ENCODE measurements around the gene OR1D2. TPM values are rescaled to one million over a fixed set of nuclear protein-coding genes. Genes with fewer than 3 reads are reported as not detected.
"Not testable (repeated sequence)": the region's sequence is repeated elsewhere in the genome, so short reads cannot be mapped to it uniquely, and the experiment has no call there.

The OR1D2 gene, protein sequence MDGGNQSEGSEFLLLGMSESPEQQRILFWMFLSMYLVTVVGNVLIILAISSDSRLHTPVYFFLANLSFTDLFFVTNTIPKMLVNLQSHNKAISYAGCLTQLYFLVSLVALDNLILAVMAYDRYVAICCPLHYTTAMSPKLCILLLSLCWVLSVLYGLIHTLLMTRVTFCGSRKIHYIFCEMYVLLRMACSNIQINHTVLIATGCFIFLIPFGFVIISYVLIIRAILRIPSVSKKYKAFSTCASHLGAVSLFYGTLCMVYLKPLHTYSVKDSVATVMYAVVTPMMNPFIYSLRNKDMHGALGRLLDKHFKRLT
- total RNA-seq (not detected in 2 replicates), polyA plus RNA-seq (not detected in 2 replicates), polyA minus RNA-seq (not detected in 2 replicates), Bru-seq, nascent RNA (not detected), BruChase-seq, experiment 1, labeled RNA remaining after a 6-hour chase (not detected), BruChase-seq, experiment 2, labeled RNA remaining after a 2-hour chase (not detected)
- not detected in 2 replicates for polyA plus RNA-seq (2011; cell fraction: cytosol; rRNA removed)
- not detected in 2 replicates for polyA plus RNA-seq (2011; cell fraction: nucleus; rRNA removed)
- not detected in 2 replicates for polyA plus RNA-seq (2012)
- polyA minus RNA-seq (2011; cell fraction: cytosol; rRNA and poly(A)+ RNA removed), result not detected
- not detected in 2 replicates for polyA minus RNA-seq (2011; cell fraction: nucleus; rRNA and poly(A)+ RNA removed)
- long read RNA-seq, result 0 reads

DNA sequence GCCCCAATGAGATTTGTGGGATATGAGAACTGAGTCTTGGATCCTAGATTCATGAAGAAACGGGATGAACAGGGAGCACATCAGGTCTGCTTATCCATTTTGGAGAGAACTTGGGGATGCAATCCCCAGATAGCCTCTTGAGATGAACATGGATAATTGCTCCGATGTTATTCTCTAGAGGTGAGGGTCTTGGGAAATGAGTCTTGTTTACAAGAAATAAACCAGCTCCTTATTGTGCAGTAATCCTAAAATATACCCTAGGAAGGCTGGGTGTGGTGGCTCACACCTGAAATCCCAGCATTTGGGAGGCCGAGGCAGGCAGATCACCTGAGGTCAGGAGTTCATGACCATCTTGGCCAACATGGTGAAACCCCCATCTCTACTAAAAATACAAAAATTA, at the start of gene OR1D2:
TSS of gene OR1D2 (minus strand) at position 101 of the 400 bp plus-strand sequence. CDS start 11,426 bp downstream, outside the sequence.
- no peak within 1 kb of the TSS for H3K4me3 ChIP-seq (replicated peaks in 1 of 3; ENCODE audit: insufficient read depth in 1 of 3, low read depth in 1 of 3, low read length in 3 of 3)
- H3K9me1 ChIP-seq (replicated peaks; ENCODE audit: control insufficient read depth, extremely low read depth, insufficient read depth, low read length), result no peaks in the 10 kb centered on the region
- CTCF ChIA-PET, result no interaction called here
- H3K4me1 ChIP-seq (ENCODE audit: control insufficient read depth, extremely low read depth, insufficient read depth, low read length), result no peaks in the 10 kb centered on the region
- H4K20me1 ChIP-seq (replicated peaks; ENCODE audit: control insufficient read depth, extremely low read depth, insufficient read depth, low read length), result no peaks in the 10 kb centered on the region
- H2AFZ ChIP-seq (ENCODE audit: low read depth, low read length), result no peak within 1 kb of the TSS
- H3K36me3 ChIP-seq (ENCODE audit: control insufficient read depth in 2 of 2, extremely low read depth in 1 of 2, insufficient read depth in 2 of 2, low read length in 2 of 2), result no peaks in the 10 kb centered on the region
- H3K9me3 ChIP-seq (replicated peaks; ENCODE audit: control insufficient read depth, insufficient read depth, low read length), result no peaks in the 10 kb centered on the region
- TF ChIP-seq EZH2 (IDR thresholded peaks at IDR 0.05; ENCODE audit: borderline replicate concordance, low read depth, low read length, severe bottlenecking), result no peak
- no peak for TF ChIP-seq POLR2A (IDR thresholded peaks at IDR 0.05; ENCODE audit: low read depth, low read length)
- no peak for TF ChIP-seq MYC (IDR thresholded peaks at IDR 0.05; ENCODE audit: low read depth, low read length)
- TF ChIP-seq GATA2 (IDR thresholded peaks at IDR 0.05; ENCODE audit: insufficient read depth, insufficient read length, low read depth, low read length), result no peak
- no peak for TF ChIP-seq POLR2AphosphoS5 (IDR thresholded peaks at IDR 0.05; ENCODE audit: insufficient read depth, low read depth, low read length)
- intact Hi-C loops (cut with micrococcal nuclease), result no loop called here
- FAIRE-seq (no peak), DNase-seq (ENCODE audit: low read depth, low spot score) (no peak)
- no peak within 1 kb of the TSS for H3K27ac ChIP-seq (ENCODE audit: insufficient read depth, low read depth, low read length)
- H3K4me2 ChIP-seq (ENCODE audit: insufficient read depth, low read length), result no peak within 1 kb of the TSS
- BruUV-seq (replicated peaks), result no TSS peak
- dilution Hi-C loops (cut with MboI; ENCODE audit: extremely low pct_ligation_motif_present, low sequenced_read_pairs), result no loop called here
- no peaks in the 10 kb centered on the region for H3K79me2 ChIP-seq (ENCODE audit: control insufficient read depth, insufficient read depth, low read length)
- H3K9ac ChIP-seq (replicated peaks; ENCODE audit: extremely low read depth, insufficient read depth, low read length), result no peak within 1 kb of the TSS
- H3K27me3 ChIP-seq (ENCODE audit: control insufficient read depth in 2 of 2, insufficient read depth in 2 of 2, low read length in 2 of 2), result no peaks in the 10 kb centered on the region
- POLR2A ChIA-PET, result no interaction called here

DNA sequence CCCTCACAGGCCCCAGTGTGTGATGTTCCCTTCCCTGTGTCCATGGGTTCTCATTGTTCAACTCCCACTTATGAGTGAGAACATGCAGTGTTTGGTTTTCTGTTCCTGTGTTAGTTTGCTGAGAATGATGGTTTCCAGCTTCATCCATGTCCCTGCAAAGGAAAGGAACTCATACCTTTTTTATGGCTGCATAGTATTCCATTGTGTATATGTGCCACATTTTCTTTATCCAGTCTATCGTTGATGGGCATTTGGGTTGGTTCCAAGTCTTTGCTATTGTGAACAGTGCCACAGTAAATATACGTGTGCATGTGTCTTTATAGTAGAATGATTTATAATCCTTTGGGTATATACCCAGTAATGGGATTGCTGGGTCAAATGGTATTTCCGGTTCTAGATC, 33.3 kb upstream of the OR1D2 start:
- BruUV-seq (replicated peaks); CTCF ChIA-PET; H3K36me3 ChIP-seq (ENCODE audit: control insufficient read depth in 2 of 2, extremely low read depth in 1 of 2, insufficient read depth in 2 of 2, low read length in 2 of 2); H3K27me3 ChIP-seq (ENCODE audit: control insufficient read depth in 2 of 2, insufficient read depth in 2 of 2, low read length in 2 of 2); POLR2A ChIA-PET; H3K4me3 ChIP-seq (replicated peaks in 1 of 3; ENCODE audit: insufficient read depth in 1 of 3, low read depth in 1 of 3, low read length in 3 of 3); H3K4me2 ChIP-seq (ENCODE audit: insufficient read depth, low read length); H3K9ac ChIP-seq (replicated peaks; ENCODE audit: extremely low read depth, insufficient read depth, low read length); H3K9me3 ChIP-seq (replicated peaks; ENCODE audit: control insufficient read depth, insufficient read depth, low read length); H4K20me1 ChIP-seq (replicated peaks; ENCODE audit: control insufficient read depth, extremely low read depth, insufficient read depth, low read length); dilution Hi-C loops (cut with MboI; ENCODE audit: extremely low pct_ligation_motif_present, low sequenced_read_pairs); H2AFZ ChIP-seq (ENCODE audit: low read depth, low read length); intact Hi-C loops (cut with micrococcal nuclease); H3K27ac ChIP-seq (ENCODE audit: insufficient read depth, low read depth, low read length); H3K9me1 ChIP-seq (replicated peaks; ENCODE audit: control insufficient read depth, extremely low read depth, insufficient read depth, low read length); H3K79me2 ChIP-seq (ENCODE audit: control insufficient read depth, insufficient read depth, low read length); H3K4me1 ChIP-seq (ENCODE audit: control insufficient read depth, extremely low read depth, insufficient read depth, low read length); FAIRE-seq; DNase-seq (ENCODE audit: low read depth, low spot score): not testable (repeated sequence)
